ENCODE results near the gene EFNA4.

EFNA4 gene

GRCh38 chr1:155050560-155051341, 12.8 kb upstream of the EFNA4 start, which contains the start of gene ADAM15:
ADAM15 (plus strand) TSS chr1:155051316; CDS start chr1:155051387, 71 bp downstream.
- Histone ChIP-seq H3K4me3 (ENCODE audit: low read depth in 1 of 2, low read length in 1 of 2) (peak within 1 kb of the TSS; percentile 87 to 92), H3K27ac (peak within 1 kb of the TSS; percentile 88), H3K27me3 (no peaks in the 10 kb centered on the region), H3K9me3 (no peaks in the 10 kb centered on the region), H3K4me1 (ENCODE audit: control insufficient read depth in 1 of 2, insufficient read depth in 1 of 2, low read depth in 1 of 2, low read length in 1 of 2) (peaks cover 38 to 42% of the 10 kb centered on the region in 2 experiments), H3K36me3 (peaks cover 13% of the 10 kb centered on the region)
- peak; percentile 97 for TF ChIP-seq CTCF (IDR thresholded peaks at IDR 0.05)

GRCh38 chr1:155051342-155051776, 12.2 kb upstream of the EFNA4 start:
- Histone ChIP-seq H3K27ac (peak overlapping the region; percentile 88), H3K27me3 (no peaks in the 10 kb centered on the region), H3K9me3 (no peaks in the 10 kb centered on the region), H3K4me3 (ENCODE audit: low read depth in 1 of 2, low read length in 1 of 2) (peak overlapping the region; percentile 87 to 92), H3K4me1 (ENCODE audit: control insufficient read depth in 1 of 2, insufficient read depth in 1 of 2, low read depth in 1 of 2, low read length in 1 of 2) (peaks cover 38 to 42% of the 10 kb centered on the region in 2 experiments), H3K36me3 (peaks cover 20% of the 10 kb centered on the region)
- TF ChIP-seq CTCF (IDR thresholded peaks at IDR 0.05): no peak

GRCh38 chr1:155051777-155052398, 11.7 kb upstream of the EFNA4 start:
- no peaks in the 10 kb centered on the region for H3K27me3 ChIP-seq

GRCh38 chr1:155052439-155053395, 10.8 kb upstream of the EFNA4 start:
- Histone ChIP-seq H3K9me3 (no peaks in the 10 kb centered on the region), H3K36me3 (peaks cover 33% of the 10 kb centered on the region), H3K27ac (peak overlapping the region; percentile 88), H3K27me3 (no peaks in the 10 kb centered on the region), H3K4me1 (ENCODE audit: control insufficient read depth in 1 of 2, insufficient read depth in 1 of 2, low read depth in 1 of 2, low read length in 1 of 2) (peaks cover 38 to 42% of the 10 kb centered on the region in 2 experiments), H3K4me3 (ENCODE audit: low read depth in 1 of 2, low read length in 1 of 2) (peak overlapping the region; percentile 87 to 92)
- no peak for TF ChIP-seq CTCF (IDR thresholded peaks at IDR 0.05)

More at GRCh38 chr1:155051777-155052398, 11.7 kb upstream of the EFNA4 start:
- peaks cover 25% of the 10 kb centered on the region for H3K36me3 ChIP-seq
- peaks cover 38 to 42% of the 10 kb centered on the region in 2 experiments for H3K4me1 ChIP-seq (ENCODE audit: control insufficient read depth in 1 of 2, insufficient read depth in 1 of 2, low read depth in 1 of 2, low read length in 1 of 2)
- no peaks in the 10 kb centered on the region for H3K9me3 ChIP-seq
- peak overlapping the region; percentile 87 to 92 for H3K4me3 ChIP-seq (ENCODE audit: low read depth in 1 of 2, low read length in 1 of 2)
- peak; percentile 5 for TF ChIP-seq CTCF (IDR thresholded peaks at IDR 0.05)
- H3K27ac ChIP-seq: peak overlapping the region; percentile 88

- peaks cover 42% of the 10 kb centered on the region for H3K36me3 ChIP-seq
- TF ChIP-seq CTCF (IDR thresholded peaks at IDR 0.05): no peak
- peak overlapping the region; percentile 88 for H3K27ac ChIP-seq
- H3K9me3 ChIP-seq: no peaks in the 10 kb centered on the region
- no peaks in the 10 kb centered on the region for H3K27me3 ChIP-seq
- peak overlapping the region in 1 of 2 experiments; percentile 92 for H3K4me3 ChIP-seq (ENCODE audit: low read depth in 1 of 2, low read length in 1 of 2)
- H3K4me1 ChIP-seq (ENCODE audit: control insufficient read depth in 1 of 2, insufficient read depth in 1 of 2, low read depth in 1 of 2, low read length in 1 of 2): peaks cover 38 to 42% of the 10 kb centered on the region in 2 experiments
These were observed 9.9 kb upstream of the EFNA4 start for GRCh38 chr1:155053531-155054105.
